ENCODE results near the gene DCAKD. TPM values are rescaled to one million over a fixed set of nuclear protein-coding genes. Genes with fewer than 3 reads are reported as not detected.
A peak's percentile ranks its signal among the peaks of the same experiment; 100 is the strongest.

Gene DCAKD
- total and polyA plus RNA-seq, 12 donors: 21.1 to 46.2 (median 31.9) TPM

DNA sequence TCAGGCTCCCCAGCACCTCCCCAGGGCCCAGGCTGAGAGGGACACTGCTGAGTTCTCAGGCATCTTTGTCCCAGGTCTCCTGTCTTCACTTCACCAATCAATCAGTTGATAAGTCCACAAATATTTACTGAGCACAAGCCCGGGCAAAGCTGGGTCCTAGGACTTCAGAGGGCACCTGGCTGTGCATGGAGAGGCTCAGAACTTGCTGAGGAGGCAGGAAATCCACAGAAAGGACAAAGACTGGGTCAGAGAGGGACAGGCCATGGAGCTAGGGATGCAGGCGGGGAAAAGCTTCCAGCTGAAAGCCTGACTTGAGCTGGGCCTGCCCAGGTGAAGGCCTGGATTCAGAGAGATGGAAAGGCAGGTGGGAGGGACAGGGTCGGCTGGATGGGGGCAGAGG, 50.1 kb downstream of the DCAKD start:
- 72 to 73% methylated on average over 3 of the region's 3 CpGs for WGBS, 2 donors
- ATAC-seq: no peak
- no peaks in the 10 kb centered on the region for H3K36me3 ChIP-seq
- TF ChIP-seq, protein P1, sequence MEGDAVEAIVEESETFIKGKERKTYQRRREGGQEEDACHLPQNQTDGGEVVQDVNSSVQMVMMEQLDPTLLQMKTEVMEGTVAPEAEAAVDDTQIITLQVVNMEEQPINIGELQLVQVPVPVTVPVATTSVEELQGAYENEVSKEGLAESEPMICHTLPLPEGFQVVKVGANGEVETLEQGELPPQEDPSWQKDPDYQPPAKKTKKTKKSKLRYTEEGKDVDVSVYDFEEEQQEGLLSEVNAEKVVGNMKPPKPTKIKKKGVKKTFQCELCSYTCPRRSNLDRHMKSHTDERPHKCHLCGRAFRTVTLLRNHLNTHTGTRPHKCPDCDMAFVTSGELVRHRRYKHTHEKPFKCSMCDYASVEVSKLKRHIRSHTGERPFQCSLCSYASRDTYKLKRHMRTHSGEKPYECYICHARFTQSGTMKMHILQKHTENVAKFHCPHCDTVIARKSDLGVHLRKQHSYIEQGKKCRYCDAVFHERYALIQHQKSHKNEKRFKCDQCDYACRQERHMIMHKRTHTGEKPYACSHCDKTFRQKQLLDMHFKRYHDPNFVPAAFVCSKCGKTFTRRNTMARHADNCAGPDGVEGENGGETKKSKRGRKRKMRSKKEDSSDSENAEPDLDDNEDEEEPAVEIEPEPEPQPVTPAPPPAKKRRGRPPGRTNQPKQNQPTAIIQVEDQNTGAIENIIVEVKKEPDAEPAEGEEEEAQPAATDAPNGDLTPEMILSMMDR (IDR thresholded peaks at IDR 0.05): no peak
- intact Hi-C loops (cut with DNase I): loop anchor here in 1 of 10 donors (5.0 kb wide), 1 partner anchor 74 kb away; no protein-coding TSS in a partner anchor
- H3K4me1 ChIP-seq: peaks cover 0 to 10% (median 5%) of the 10 kb centered on the region in 9 donors
- no peak overlapping the region for H3K4me3 ChIP-seq
- no peak overlapping the region for H3K27ac ChIP-seq
- DNase-seq: no peak
- peaks cover 0 to 10% (median 0%) of the 10 kb centered on the region in 11 donors for H3K9me3 ChIP-seq
- peaks cover 0 to 4% (median 0%) of the 10 kb centered on the region in 7 donors for H3K27me3 ChIP-seq

DNA sequence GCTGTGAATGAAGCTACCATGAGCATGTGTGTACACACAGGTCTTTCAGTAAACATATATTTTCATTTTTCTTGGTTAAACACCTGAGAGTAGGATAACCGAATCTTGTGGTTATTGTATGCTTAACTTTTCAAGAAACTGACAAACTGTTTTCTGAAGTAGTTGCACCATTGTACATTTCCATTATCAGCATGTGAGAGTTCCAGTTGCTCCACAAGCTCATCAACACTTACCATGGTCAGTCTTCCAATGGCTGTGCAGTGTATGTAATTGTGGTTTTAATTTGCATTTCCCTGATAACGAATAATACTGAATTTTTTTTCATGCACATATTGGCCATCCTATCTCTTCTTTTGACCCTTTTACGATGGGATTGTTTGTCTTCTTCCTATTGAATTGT, 52.0 kb downstream of the DCAKD start:
- DNase-seq: no peak
- TF ChIP-seq, protein P1 (IDR thresholded peaks at IDR 0.05): no peak
- Histone ChIP-seq H3K9me3 (peaks cover 0 to 10% (median 0%) of the 10 kb centered on the region in 11 donors), H3K36me3 (no peaks in the 10 kb centered on the region), H3K27ac (no peak overlapping the region), H3K4me3 (no peak overlapping the region), H3K4me1 (peaks cover 0 to 18% (median 11%) of the 10 kb centered on the region in 9 donors), H3K27me3 (peaks cover 0 to 3% (median 0%) of the 10 kb centered on the region in 7 donors)
- intact Hi-C loops (cut with DNase I): no loop called here
- WGBS, 2 donors: 90 to 94% methylated on average over 3 of the region's 3 CpGs
- ATAC-seq: no peak

DNA sequence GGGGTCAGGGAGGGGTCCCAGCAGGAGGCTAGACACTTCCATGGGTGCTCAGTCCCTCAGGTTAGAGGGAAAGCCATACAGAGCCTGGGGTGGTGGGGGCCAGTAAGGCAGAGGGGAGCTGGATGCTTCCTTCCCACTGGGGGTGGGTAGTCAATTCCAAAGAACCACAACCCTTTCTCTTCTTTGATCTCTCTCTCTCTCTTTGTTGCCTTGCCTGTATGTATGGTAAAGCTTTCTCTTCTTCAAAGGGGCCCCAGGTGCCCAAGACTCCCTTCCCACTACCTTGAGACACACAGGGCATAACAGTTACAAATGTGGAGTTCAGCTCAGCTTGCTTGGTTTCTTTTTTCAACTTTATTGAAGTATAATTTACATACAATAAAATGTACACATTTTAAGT, 52.8 kb downstream of the DCAKD start:
- H3K4me1 ChIP-seq: peaks cover 0 to 18% (median 11%) of the 10 kb centered on the region in 9 donors
- intact Hi-C loops (cut with DNase I): no loop called here
- no peak for ATAC-seq
- peaks cover 0 to 3% (median 0%) of the 10 kb centered on the region in 7 donors for H3K27me3 ChIP-seq
- TF ChIP-seq, protein P1 (IDR thresholded peaks at IDR 0.05): no peak
- no peak overlapping the region for H3K27ac ChIP-seq
- no peaks in the 10 kb centered on the region for H3K36me3 ChIP-seq
- no peak overlapping the region for H3K4me3 ChIP-seq
- DNase-seq: no peak
- H3K9me3 ChIP-seq: peaks cover 0 to 10% (median 0%) of the 10 kb centered on the region in 11 donors

DNA sequence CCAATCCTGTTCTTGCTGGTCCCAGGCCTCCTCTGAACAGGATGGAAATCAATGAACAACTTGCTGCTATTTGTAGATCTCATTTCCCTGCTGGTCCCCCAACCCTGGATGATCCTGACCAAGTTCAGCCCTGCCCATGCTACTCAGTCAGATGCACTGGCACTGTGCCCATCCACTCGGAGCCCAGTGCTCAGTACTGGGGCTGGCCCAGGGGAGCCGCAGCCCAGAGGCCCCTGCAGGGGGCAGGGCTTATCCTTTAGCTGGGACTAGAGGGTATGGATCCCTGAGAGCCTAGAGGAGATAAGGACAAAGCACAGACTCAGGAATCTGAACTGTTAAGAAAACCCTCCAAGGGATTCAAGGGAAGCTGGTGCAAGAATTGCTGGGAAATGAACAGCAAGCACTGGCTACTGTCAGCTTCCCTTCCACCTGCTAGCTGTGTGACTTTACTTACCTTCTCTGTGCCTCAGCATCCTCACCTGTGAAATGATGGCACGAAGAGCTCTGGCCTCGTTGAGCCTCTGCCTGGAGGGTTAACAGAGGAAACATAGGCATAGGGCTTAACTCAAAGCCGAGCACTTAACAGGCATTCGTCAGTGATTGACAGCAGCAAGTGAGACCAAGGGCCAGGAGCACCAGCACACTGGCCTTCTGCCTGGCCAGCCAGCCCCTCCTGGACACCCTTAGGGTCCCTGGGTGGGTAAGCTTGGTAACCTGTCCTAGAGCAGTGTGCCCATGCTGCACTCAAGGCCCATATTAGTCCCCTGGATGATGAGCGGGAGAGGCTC, 53.5 kb downstream of the DCAKD start:
- intact Hi-C loops (cut with DNase I): no loop called here
- 34 to 39% methylated on average over 7 of the region's 7 CpGs for WGBS, 2 donors
- peak in 1 of 2 donors; percentile 41 for DNase-seq
- Histone ChIP-seq H3K4me1 (peaks cover 0 to 18% (median 11%) of the 10 kb centered on the region in 9 donors), H3K9me3 (peaks cover 0 to 10% (median 0%) of the 10 kb centered on the region in 11 donors), H3K27ac (no peak overlapping the region), H3K4me3 (no peak overlapping the region), H3K27me3 (peaks cover 0 to 3% (median 0%) of the 10 kb centered on the region in 7 donors), H3K36me3 (no peaks in the 10 kb centered on the region)
- peak in 7 of 8 donors; percentile 61 to 82 (median 70) for ATAC-seq
- TF ChIP-seq, protein P1 (IDR thresholded peaks at IDR 0.05): no peak
